Stomach (tissue), 4 donors: ENCODE data around the gene SPARCL1.

ENCODE experiments used
- POLR2A ChIP-seq, 4 donors: fragments of 450-650 bp; IDR thresholded peaks; one replicate each; pipeline ENCODE4 v1.6.1; 2016; ENCODE audit warnings: antibody characterized with exemption in 4 of 4, control low read depth in 2 of 4, mild to moderate bottlenecking in 1 of 4, moderate library complexity in 1 of 4
- TF ChIP-seq, protein P1 (sequence below), 7 experiments: fragments of 450-650 bp in 4 of 7; fragments of 200-600 bp in 3 of 7; sonication (generic) in 3 of 7; IDR thresholded peaks; one replicate each; pipeline ENCODE4 v1.5.1; 2016 to 2019; ENCODE audit warnings: antibody characterized with exemption in 7 of 7, control low read depth in 2 of 7, mild to moderate bottlenecking in 1 of 7

DNA sequence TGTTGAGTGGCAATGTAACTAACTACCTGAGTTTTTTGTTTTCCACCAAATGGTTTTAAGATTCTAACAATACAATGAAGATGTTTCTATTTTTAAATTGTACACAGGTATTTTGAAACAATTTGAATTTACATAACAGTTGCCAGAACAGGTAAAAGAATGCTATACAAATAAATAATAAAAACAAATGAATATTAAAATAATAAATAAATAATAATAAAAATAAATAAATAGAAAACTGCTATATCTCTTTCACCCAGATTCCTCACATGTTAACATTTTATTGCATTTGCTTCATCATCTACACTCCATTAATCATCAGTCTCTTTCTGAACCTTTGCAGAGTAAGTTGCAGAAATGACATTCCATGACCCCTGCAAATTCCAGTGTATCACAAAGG is 46.8 kb upstream of the SPARCL1 start:
- TF ChIP-seq, protein P1, sequence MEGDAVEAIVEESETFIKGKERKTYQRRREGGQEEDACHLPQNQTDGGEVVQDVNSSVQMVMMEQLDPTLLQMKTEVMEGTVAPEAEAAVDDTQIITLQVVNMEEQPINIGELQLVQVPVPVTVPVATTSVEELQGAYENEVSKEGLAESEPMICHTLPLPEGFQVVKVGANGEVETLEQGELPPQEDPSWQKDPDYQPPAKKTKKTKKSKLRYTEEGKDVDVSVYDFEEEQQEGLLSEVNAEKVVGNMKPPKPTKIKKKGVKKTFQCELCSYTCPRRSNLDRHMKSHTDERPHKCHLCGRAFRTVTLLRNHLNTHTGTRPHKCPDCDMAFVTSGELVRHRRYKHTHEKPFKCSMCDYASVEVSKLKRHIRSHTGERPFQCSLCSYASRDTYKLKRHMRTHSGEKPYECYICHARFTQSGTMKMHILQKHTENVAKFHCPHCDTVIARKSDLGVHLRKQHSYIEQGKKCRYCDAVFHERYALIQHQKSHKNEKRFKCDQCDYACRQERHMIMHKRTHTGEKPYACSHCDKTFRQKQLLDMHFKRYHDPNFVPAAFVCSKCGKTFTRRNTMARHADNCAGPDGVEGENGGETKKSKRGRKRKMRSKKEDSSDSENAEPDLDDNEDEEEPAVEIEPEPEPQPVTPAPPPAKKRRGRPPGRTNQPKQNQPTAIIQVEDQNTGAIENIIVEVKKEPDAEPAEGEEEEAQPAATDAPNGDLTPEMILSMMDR (IDR thresholded peaks at IDR 0.05), result no peak
- TF ChIP-seq POLR2A (IDR thresholded peaks at IDR 0.05), result no peak
